Cardiac muscle cell (in vitro differentiated cells and primary cell): ENCODE data around the gene C20orf204. TPM values are rescaled to one million over a fixed set of nuclear protein-coding genes. Genes with fewer than 3 reads are reported as not detected.

Experiments used
- DNase-seq, 2 donors: peaks; one replicate each; pipeline versions ENCODE4 v3.0.0 to v3.0.0-alpha.2; 2010 to 2017; ENCODE audit warnings: low read depth in 1 of 2, low spot score in 1 of 2
- H3K27ac ChIP-seq: fragments of 200-600 bp; sonication (generic); 2 replicates; pipeline ENCODE4 v1.5.1; 2016
- H3K27me3 ChIP-seq: fragments of 200-600 bp; sonication (generic); 2 replicates; pipeline ENCODE4 v1.6.0; 2016; ENCODE audit warnings: control low read depth
- H3K36me3 ChIP-seq: fragments of 200-600 bp; sonication (generic); 2 replicates; pipeline ENCODE4 v1.5.1; 2016; ENCODE audit warnings: control low read depth
- H3K4me1 ChIP-seq: fragments of 200-600 bp; sonication (generic); 2 replicates; pipeline ENCODE4 v1.8.1; 2017; ENCODE audit warnings: low read depth, mild to moderate bottlenecking, mixed run types
- H3K4me3 ChIP-seq: fragments of 200-600 bp; sonication (generic); 2 replicates; pipeline ENCODE4 v1.5.1; 2016; ENCODE audit warnings: mild to moderate bottlenecking
- H3K9me3 ChIP-seq: fragments of 200-600 bp; sonication (generic); 2 replicates; pipeline ENCODE4 v1.5.1; 2017; ENCODE audit warnings: low read depth, mild to moderate bottlenecking, control low read depth
- CTCF ChIP-seq: IDR thresholded peaks from 2 replicates; pipeline ENCODE4 v1.5.1; 2012; ENCODE audit warnings: low read depth, mild to moderate bottlenecking, low read length
- polyA plus RNA-seq: library from polyadenylated mRNA; unstranded; fragments of >200 nt; fragmentation: Nextera tagmentation; extraction: Ambion mirVana; gene quantifications from 2 replicates; pipeline ENCODE4 v1.2.1, GENCODE V29; 2016
- total RNA-seq: library from RNA; depleted of rRNA; stranded (reverse); fragments of >200 nt; gene quantifications from 2 replicates; pipeline ENCODE4 v1.2.3, GENCODE V29; 2016

C20orf204 gene
- total and polyA plus RNA-seq, 2 experiments from 2014 or later: 0.76 to 2.2 TPM

GRCh38 chr20:64073476-64074183 is 37.6 kb downstream of the C20orf204 start:
- H3K9me3 ChIP-seq: no peaks in the 10 kb centered on the region
- no peak for TF ChIP-seq CTCF
- no peak overlapping the region for H3K27ac ChIP-seq
- no peaks in the 10 kb centered on the region for H3K27me3 ChIP-seq
- peaks cover 6% of the 10 kb centered on the region for H3K36me3 ChIP-seq
- H3K4me3 ChIP-seq: no peak overlapping the region
- no peaks in the 10 kb centered on the region for H3K4me1 ChIP-seq
- no peak for DNase-seq

- Histone ChIP-seq H3K4me1 (peaks cover 4% of the 10 kb centered on the region), H3K27ac (no peak overlapping the region), H3K9me3 (no peaks in the 10 kb centered on the region), H3K27me3 (no peaks in the 10 kb centered on the region), H3K4me3 (no peak overlapping the region), H3K36me3 (peaks cover 6% of the 10 kb centered on the region)
- no peak for TF ChIP-seq CTCF
- no peak for DNase-seq
These were observed 38.3 kb downstream of the C20orf204 start for GRCh38 chr20:64074184-64074789.

- Histone ChIP-seq H3K4me3 (no peak overlapping the region), H3K4me1 (peaks cover 5% of the 10 kb centered on the region)
These were observed 39.0 kb downstream of the C20orf204 start for GRCh38 chr20:64074963-64075362.

GRCh38 chr20:64075556-64075955 is 39.6 kb downstream of the C20orf204 start:
- no peak for DNase-seq
- Histone ChIP-seq H3K9me3 (no peaks in the 10 kb centered on the region), H3K4me1 (peaks cover 5% of the 10 kb centered on the region)

More at GRCh38 chr20:64074963-64075362, 39.0 kb downstream of the C20orf204 start:
- Histone ChIP-seq H3K27ac (no peak overlapping the region), H3K36me3 (peaks cover 6% of the 10 kb centered on the region), H3K9me3 (no peaks in the 10 kb centered on the region), H3K27me3 (no peaks in the 10 kb centered on the region)
- no peak for DNase-seq
- TF ChIP-seq CTCF: no peak

More at GRCh38 chr20:64075556-64075955, 39.6 kb downstream of the C20orf204 start:
- Histone ChIP-seq H3K27me3 (no peaks in the 10 kb centered on the region), H3K36me3 (peaks cover 4% of the 10 kb centered on the region), H3K27ac (no peak overlapping the region), H3K4me3 (no peak overlapping the region)
- TF ChIP-seq CTCF: no peak
